OCI-LY7 (cell line): ENCODE results near the gene FAM210B.

Source experiments
- EZH2phosphoT487 ChIP-seq: fragments of 200-600 bp; sonication (generic); IDR thresholded peaks from 2 replicates; pipeline ENCODE4 v1.6.1; 2018; ENCODE audit warnings: low read depth, borderline replicate concordance, mild to moderate bottlenecking, mixed run types, antibody characterized with exemption, low read length, moderate library complexity, mixed read lengths
- TF ChIP-seq, protein P1 (sequence below): fragments of 200-600 bp; sonication (generic); conservative IDR thresholded peaks from 2 replicates; pipeline ENCODE4 v1.5.1; 2014; ENCODE audit warnings: mild to moderate bottlenecking, antibody characterized with exemption, low read length, moderate library complexity, mixed read lengths

DNA sequence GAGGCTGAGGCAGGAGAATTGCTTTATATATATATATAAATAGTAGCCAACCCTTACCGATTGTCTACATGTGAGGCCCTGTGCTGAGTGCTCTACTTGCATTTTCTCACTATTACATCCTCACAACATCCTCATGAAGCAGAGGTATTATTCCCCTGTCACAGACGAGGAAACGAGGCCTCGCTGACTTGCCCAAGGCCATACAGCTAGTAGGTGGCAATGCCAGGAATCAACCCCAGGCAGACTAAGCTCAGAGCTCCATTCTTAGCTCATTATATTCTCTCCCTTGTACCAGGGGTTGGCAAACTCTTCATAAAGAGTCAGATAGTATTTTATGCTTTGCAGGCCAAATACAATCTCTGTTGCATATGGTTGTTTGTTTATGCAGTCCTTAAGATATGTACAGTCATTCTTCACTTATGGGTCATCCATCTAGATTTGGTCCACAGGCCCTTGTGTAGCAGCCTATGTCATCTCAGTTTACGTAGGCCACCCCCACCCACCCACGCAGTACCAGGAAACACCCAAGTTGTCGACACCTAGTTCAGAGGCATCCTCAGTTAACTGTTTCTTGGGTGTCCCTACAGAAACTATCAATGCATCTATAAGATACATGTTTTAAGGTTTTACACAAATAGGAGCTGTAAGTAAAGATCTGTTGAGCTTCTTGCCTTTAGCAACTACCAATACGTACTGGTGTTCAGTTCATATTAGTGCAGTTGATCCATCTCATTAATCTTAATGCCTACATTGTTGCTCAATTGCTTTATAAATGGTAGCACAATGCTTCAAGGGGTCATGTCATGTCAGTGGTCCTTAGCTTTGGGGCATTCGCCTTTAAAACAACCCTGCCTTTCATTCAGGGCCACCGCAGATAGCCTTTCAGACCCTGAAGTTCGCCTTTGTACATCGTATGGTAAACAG lies 56.3 kb downstream of the FAM210B start:
- TF ChIP-seq, protein P1, sequence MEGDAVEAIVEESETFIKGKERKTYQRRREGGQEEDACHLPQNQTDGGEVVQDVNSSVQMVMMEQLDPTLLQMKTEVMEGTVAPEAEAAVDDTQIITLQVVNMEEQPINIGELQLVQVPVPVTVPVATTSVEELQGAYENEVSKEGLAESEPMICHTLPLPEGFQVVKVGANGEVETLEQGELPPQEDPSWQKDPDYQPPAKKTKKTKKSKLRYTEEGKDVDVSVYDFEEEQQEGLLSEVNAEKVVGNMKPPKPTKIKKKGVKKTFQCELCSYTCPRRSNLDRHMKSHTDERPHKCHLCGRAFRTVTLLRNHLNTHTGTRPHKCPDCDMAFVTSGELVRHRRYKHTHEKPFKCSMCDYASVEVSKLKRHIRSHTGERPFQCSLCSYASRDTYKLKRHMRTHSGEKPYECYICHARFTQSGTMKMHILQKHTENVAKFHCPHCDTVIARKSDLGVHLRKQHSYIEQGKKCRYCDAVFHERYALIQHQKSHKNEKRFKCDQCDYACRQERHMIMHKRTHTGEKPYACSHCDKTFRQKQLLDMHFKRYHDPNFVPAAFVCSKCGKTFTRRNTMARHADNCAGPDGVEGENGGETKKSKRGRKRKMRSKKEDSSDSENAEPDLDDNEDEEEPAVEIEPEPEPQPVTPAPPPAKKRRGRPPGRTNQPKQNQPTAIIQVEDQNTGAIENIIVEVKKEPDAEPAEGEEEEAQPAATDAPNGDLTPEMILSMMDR, result no peak
- TF ChIP-seq EZH2phosphoT487, result no peak
